IPS-15b (cell line): ENCODE data around the gene HPCAL1.
"Not testable (repeated sequence)": the region's sequence is repeated elsewhere in the genome, so short reads cannot be mapped to it uniquely, and the experiment has no call there.

Experiments used
- H3K27me3 ChIP-seq: one replicate; pipeline ENCODE4 v1.6.1; 2013; ENCODE audit warnings: low read length; ENCODE audit not compliant: control insufficient read depth, insufficient read depth
- H3K36me3 ChIP-seq: one replicate; pipeline ENCODE4 v1.6.1; 2013; ENCODE audit warnings: low read length; ENCODE audit not compliant: control insufficient read depth, insufficient read depth
- H3K4me1 ChIP-seq: one replicate; pipeline ENCODE4 v1.6.1; 2013; ENCODE audit warnings: mild to moderate bottlenecking, low read length; ENCODE audit not compliant: control insufficient read depth, insufficient read depth
- H3K4me3 ChIP-seq: one replicate; pipeline ENCODE4 v1.5.1; 2013; ENCODE audit warnings: low read depth, low read length
- H3K9ac ChIP-seq: one replicate; pipeline ENCODE4 v1.6.1; 2013; ENCODE audit warnings: low read depth, mild to moderate bottlenecking, low read length
- H3K9me3 ChIP-seq: one replicate; pipeline ENCODE4 v1.6.1; 2013; ENCODE audit warnings: mild to moderate bottlenecking, low read length; ENCODE audit not compliant: control insufficient read depth, insufficient read depth

The HPCAL1 gene

GRCh38 chr2:10449838-10450691 lies 147.4 kb downstream of the HPCAL1 start:
- Histone ChIP-seq H3K4me1 (no peaks in the 10 kb centered on the region), H3K4me3 (peak overlapping the region; percentile 18), H3K9ac (no peak overlapping the region), H3K36me3 (no peaks in the 10 kb centered on the region), H3K27me3 (peaks cover 23% of the 10 kb centered on the region), H3K9me3 (no peaks in the 10 kb centered on the region)

DNA sequence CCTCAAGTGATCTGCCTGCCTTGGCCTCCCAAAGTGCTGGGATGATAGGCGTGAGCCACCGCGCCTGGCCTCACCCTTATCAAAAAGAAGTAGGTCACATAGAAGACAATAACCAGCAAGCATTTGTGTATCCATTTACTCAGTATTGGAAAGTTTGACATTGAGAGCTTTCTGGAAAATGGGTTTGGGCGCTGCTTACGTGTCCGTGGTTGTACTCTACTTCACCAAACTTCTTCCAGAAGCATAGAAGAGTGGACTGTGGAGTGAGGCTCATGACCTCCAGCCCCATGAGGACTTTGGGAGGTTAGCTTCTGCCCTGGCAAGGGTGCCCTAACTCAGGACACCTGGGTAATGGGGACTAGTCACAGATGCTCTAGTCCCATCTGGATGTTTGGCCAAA lies 149.1 kb downstream of the HPCAL1 start:
- H3K4me1 ChIP-seq = no peaks in the 10 kb centered on the region
- H3K27me3 ChIP-seq = peaks cover 21% of the 10 kb centered on the region
- no peaks in the 10 kb centered on the region for H3K36me3 ChIP-seq
- no peaks in the 10 kb centered on the region for H3K9me3 ChIP-seq
- no peak overlapping the region for H3K4me3 ChIP-seq
- H3K9ac ChIP-seq = no peak overlapping the region

DNA sequence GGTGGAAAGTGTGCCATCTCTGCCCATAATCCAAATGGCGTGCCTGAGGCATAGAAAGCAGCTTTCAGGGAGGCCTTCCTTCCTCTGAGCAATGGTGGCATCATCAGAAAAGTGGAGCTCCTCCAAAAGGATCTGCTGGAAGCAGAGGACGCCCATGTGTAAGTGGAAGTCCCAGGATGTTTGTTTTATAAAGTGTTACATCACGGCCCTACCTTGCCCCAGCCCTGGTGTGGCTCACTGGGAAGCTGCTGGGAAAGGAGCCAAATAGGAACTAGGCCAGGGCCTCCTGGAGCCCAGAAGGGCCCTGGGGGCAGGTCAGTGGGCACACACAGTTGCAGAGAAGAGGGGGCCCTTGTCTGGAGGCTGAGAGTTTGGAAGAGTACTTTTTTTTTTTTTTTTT lies 149.6 kb downstream of the HPCAL1 start:
- Histone ChIP-seq H3K9ac (no peak overlapping the region), H3K4me1 (no peaks in the 10 kb centered on the region), H3K4me3 (no peak overlapping the region)

GRCh38 chr2:10452956-10453904 lies 150.5 kb downstream of the HPCAL1 start:
- H3K4me3 ChIP-seq = no peak overlapping the region
- no peaks in the 10 kb centered on the region for H3K9me3 ChIP-seq
- H3K27me3 ChIP-seq = peaks cover 14% of the 10 kb centered on the region
- no peak overlapping the region for H3K9ac ChIP-seq
- H3K36me3 ChIP-seq = no peaks in the 10 kb centered on the region
- no peaks in the 10 kb centered on the region for H3K4me1 ChIP-seq

More for the DNA sequence above, 149.6 kb downstream of the HPCAL1 start:
- Histone ChIP-seq H3K27me3 (peaks cover 16% of the 10 kb centered on the region), H3K36me3 (no peaks in the 10 kb centered on the region), H3K9me3 (no peaks in the 10 kb centered on the region)

DNA sequence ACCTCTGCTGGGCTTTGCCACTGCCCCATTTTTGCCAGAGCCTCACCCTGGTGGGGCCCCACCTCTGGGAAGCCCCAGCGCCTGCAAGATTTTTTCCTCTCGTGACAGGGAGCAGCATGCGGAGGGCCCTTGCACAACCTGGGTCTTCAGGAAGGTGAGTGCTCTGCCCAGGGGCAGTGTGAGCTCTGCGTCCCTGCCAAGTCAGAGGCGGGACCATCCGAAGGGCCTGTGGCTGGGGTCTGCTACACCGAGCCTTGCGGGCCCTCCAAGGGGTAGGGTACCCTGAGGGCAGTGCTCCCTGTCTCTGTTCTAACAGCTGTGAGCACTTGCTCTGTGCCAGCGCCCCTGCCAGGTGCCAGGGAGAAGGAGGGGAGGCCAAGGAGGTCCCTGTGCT lies 151.2 kb downstream of the HPCAL1 start:
- peaks cover 13% of the 10 kb centered on the region for H3K27me3 ChIP-seq
- no peaks in the 10 kb centered on the region for H3K9me3 ChIP-seq
- H3K4me3 ChIP-seq = no peak overlapping the region
- no peaks in the 10 kb centered on the region for H3K36me3 ChIP-seq
- H3K4me1 ChIP-seq = no peaks in the 10 kb centered on the region
- H3K9ac ChIP-seq = no peak overlapping the region

- Histone ChIP-seq H3K9ac (no peak overlapping the region), H3K4me3 (no peak overlapping the region), H3K27me3 (peaks cover 7% of the 10 kb centered on the region), H3K4me1 (no peaks in the 10 kb centered on the region), H3K36me3 (no peaks in the 10 kb centered on the region), H3K9me3 (no peaks in the 10 kb centered on the region)
Measured at GRCh38 chr2:10454505-10454904, 151.8 kb downstream of the HPCAL1 start.

- H3K4me1 ChIP-seq, H3K9me3 ChIP-seq, H3K27me3 ChIP-seq, H3K9ac ChIP-seq, H3K36me3 ChIP-seq, H3K4me3 ChIP-seq: not testable (repeated sequence)
Measured at GRCh38 chr2:10457195-10457594, 154.5 kb downstream of the HPCAL1 start.

DNA sequence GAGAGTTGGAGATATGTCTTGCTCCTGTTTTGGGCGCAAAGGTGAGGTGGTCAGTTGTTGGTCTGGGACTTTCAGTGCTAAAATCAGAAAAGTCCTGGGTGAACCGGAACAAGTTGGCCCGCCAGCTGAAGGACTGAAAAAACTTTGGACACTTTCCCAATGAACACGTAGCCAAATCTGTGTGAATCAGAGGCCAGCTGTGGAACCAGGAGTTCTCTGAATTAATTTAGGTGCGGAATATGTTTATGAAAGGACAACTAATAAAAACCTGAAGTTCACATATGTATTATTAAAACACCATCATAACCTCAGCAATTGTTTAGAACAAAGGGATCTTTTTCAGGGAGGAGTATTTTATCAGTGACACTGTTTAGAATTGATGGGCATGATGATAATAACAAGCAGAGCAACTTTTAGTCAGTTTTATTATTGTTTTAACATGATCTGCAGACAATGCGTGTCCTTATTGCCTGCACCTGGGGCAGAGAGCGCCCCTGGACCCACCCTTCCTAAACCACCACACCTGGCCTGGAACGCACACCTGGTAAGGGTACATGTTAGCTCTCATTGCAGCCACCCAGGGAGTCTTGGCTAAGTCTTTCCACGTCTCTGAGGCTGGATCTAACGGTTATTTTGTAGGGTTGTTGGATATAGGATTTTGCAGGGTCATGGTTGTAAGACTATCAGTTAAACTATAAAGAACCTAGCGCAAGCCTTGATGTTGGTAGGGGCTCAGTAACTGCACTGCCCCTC lies 155.3 kb downstream of the HPCAL1 start:
- no peaks in the 10 kb centered on the region for H3K4me1 ChIP-seq
- no peak overlapping the region for H3K4me3 ChIP-seq
- no peaks in the 10 kb centered on the region for H3K9me3 ChIP-seq
- H3K9ac ChIP-seq = no peak overlapping the region
- no peaks in the 10 kb centered on the region for H3K36me3 ChIP-seq
- no peaks in the 10 kb centered on the region for H3K27me3 ChIP-seq

DNA sequence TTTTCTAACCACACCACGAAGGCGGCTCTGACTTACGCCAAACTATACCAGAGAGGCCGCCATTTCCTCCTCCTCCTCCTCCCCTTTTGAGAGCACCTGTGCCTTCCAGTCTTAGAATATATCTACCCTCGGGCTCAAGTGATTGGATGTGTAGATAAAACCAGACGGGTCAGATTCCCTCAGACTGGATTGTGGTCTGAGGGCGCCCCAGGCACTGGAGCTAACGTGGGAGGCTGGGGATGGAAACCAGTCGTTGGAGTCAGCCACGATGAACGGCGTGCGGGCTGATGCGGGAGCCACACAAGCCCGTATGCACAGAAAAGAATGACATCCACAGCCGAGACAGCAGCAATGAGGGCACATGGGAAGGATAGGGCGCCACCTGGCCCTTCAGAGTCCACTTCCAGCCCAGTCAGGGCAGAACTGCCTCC lies 157.7 kb downstream of the HPCAL1 start:
- Histone ChIP-seq H3K9me3 (no peaks in the 10 kb centered on the region), H3K27me3 (no peaks in the 10 kb centered on the region), H3K36me3 (no peaks in the 10 kb centered on the region), H3K9ac (no peak overlapping the region), H3K4me3 (no peak overlapping the region), H3K4me1 (no peaks in the 10 kb centered on the region)

- no peaks in the 10 kb centered on the region for H3K9me3 ChIP-seq
- H3K4me3 ChIP-seq = no peak overlapping the region
- H3K36me3 ChIP-seq = no peaks in the 10 kb centered on the region
- no peaks in the 10 kb centered on the region for H3K27me3 ChIP-seq
- H3K4me1 ChIP-seq = no peaks in the 10 kb centered on the region
- no peak overlapping the region for H3K9ac ChIP-seq
Measured at GRCh38 chr2:10462178-10463083, 159.7 kb downstream of the HPCAL1 start.
